Stimulated activated naive CD8-positive, alpha-beta T cell treated with anti-CD3 and anti-CD28 coated beads, Interleukin-15, amount 100 ng/mL, for 72 hours (primary cell): ENCODE data around the gene UBAC2.

ENCODE experiments used
- ATAC-seq: fragments of 150-1000 bp; cut with Tn5 transposase; 2 replicates; pipeline ENCODE4 v1.10.0; 2021; ENCODE audit warnings: mild to moderate bottlenecking, moderate library complexity
- DNase-seq, 2 donors: peaks; one replicate each; pipeline ENCODE4 v3.0.0; 2021 to 2022
- H3K27ac Mint-ChIP-seq, 2 donors: one replicate each; pipeline ENCODE4 v1.8.0; 2022; ENCODE audit warnings: mild to moderate bottlenecking in 2 of 2, mixed read lengths in 2 of 2, moderate library complexity in 2 of 2
- H3K27me3 Mint-ChIP-seq: one replicate; pipeline ENCODE4 v1.8.0; 2022; ENCODE audit warnings: mixed read lengths
- H3K4me1 Mint-ChIP-seq: one replicate; pipeline ENCODE4 v1.8.0; 2022; ENCODE audit warnings: mild to moderate bottlenecking, mixed read lengths
- H3K4me3 Mint-ChIP-seq, 2 donors: one replicate each; pipeline ENCODE4 v1.8.0; 2022; ENCODE audit warnings: mild to moderate bottlenecking in 2 of 2, mixed read lengths in 2 of 2, moderate library complexity in 1 of 2
- H3K9me3 Mint-ChIP-seq, 2 donors: one replicate each; pipeline ENCODE4 v1.8.0; 2022; ENCODE audit warnings: mixed read lengths in 2 of 2

The UBAC2 gene

GRCh38 chr13:99422586-99423220 is 222.0 kb downstream of the UBAC2 start:
- Mint-ChIP-seq H3K9me3 (peaks cover 0 to 1% of the 10 kb centered on the region in 2 donors), H3K27ac (peak overlapping the region; percentile 67 to 69), H3K27me3 (no peaks in the 10 kb centered on the region), H3K4me3 (peak overlapping the region; percentile 32 to 38), H3K4me1 (peaks cover 77% of the 10 kb centered on the region)
- no peak for DNase-seq
- no peak for ATAC-seq

GRCh38 chr13:99425485-99426341 is 225.1 kb downstream of the UBAC2 start:
- no peaks in the 10 kb centered on the region for H3K27me3 Mint-ChIP-seq
- H3K4me3 Mint-ChIP-seq: peak overlapping the region; percentile 80 to 95
- ATAC-seq (peak; percentile 66), DNase-seq (peak in 1 of 2 donors; percentile 60)
- peak overlapping the region; percentile 87 to 95 for H3K27ac Mint-ChIP-seq
- peaks cover 76% of the 10 kb centered on the region for H3K4me1 Mint-ChIP-seq
- peaks cover 0 to 5% of the 10 kb centered on the region in 2 donors for H3K9me3 Mint-ChIP-seq

- DNase-seq (no peak), ATAC-seq (no peak)
- Mint-ChIP-seq H3K4me1 (peaks cover 76% of the 10 kb centered on the region), H3K27me3 (no peaks in the 10 kb centered on the region), H3K9me3 (peaks cover 0 to 5% of the 10 kb centered on the region in 2 donors), H3K4me3 (peak overlapping the region; percentile 80 to 95), H3K27ac (peak overlapping the region; percentile 36 to 86)
These were observed 225.8 kb downstream of the UBAC2 start for GRCh38 chr13:99426426-99426825.

- Mint-ChIP-seq H3K27ac (no peak overlapping the region), H3K9me3 (peaks cover 0 to 5% of the 10 kb centered on the region in 2 donors), H3K27me3 (no peaks in the 10 kb centered on the region), H3K4me1 (peaks cover 79% of the 10 kb centered on the region), H3K4me3 (no peak overlapping the region)
- ATAC-seq (no peak), DNase-seq (no peak)
These were observed 229.0 kb downstream of the UBAC2 start for GRCh38 chr13:99429670-99430069.

- DNase-seq (peak in 1 of 2 donors; percentile 33), ATAC-seq (no peak)
- Mint-ChIP-seq H3K9me3 (peaks cover 0 to 5% of the 10 kb centered on the region in 2 donors), H3K4me1 (peaks cover 82% of the 10 kb centered on the region), H3K27me3 (no peaks in the 10 kb centered on the region), H3K27ac (peak overlapping the region; percentile 5 to 94), H3K4me3 (peak overlapping the region; percentile 67 to 68)
These were observed 231.4 kb downstream of the UBAC2 start for GRCh38 chr13:99431927-99432608.

- Mint-ChIP-seq H3K27ac (peak overlapping the region; percentile 94 to 96), H3K4me1 (peaks cover 83% of the 10 kb centered on the region), H3K4me3 (peak overlapping the region; percentile 67 to 68), H3K9me3 (peaks cover 0 to 2% of the 10 kb centered on the region in 2 donors), H3K27me3 (peaks cover 1% of the 10 kb centered on the region)
- ATAC-seq: peak; percentile 66
- DNase-seq: peak; percentile 70 to 95
These were observed 232.2 kb downstream of the UBAC2 start for GRCh38 chr13:99432609-99433542.

- DNase-seq (no peak), ATAC-seq (no peak)
- Mint-ChIP-seq H3K4me3 (peak overlapping the region; percentile 67 to 68), H3K27ac (peak overlapping the region; percentile 94 to 96), H3K27me3 (peaks cover 8% of the 10 kb centered on the region), H3K4me1 (peaks cover 83% of the 10 kb centered on the region), H3K9me3 (no peaks in the 10 kb centered on the region)
These were observed 233.0 kb downstream of the UBAC2 start for GRCh38 chr13:99433543-99434075.

GRCh38 chr13:99434258-99434788 is 233.7 kb downstream of the UBAC2 start:
- Mint-ChIP-seq H3K4me3 (peak overlapping the region; percentile 67 to 68), H3K9me3 (no peaks in the 10 kb centered on the region), H3K27me3 (peaks cover 14% of the 10 kb centered on the region), H3K27ac (peak overlapping the region; percentile 94 to 96), H3K4me1 (peaks cover 83% of the 10 kb centered on the region)
- ATAC-seq: peak; percentile 82
- DNase-seq: peak; percentile 79 to 92

- peaks cover 21% of the 10 kb centered on the region for H3K27me3 Mint-ChIP-seq
- peaks cover 75% of the 10 kb centered on the region for H3K4me1 Mint-ChIP-seq
- DNase-seq: no peak
- H3K4me3 Mint-ChIP-seq: peak overlapping the region; percentile 67 to 68
- H3K27ac Mint-ChIP-seq: peak overlapping the region in 1 of 2 donors; percentile 93
- ATAC-seq: no peak
- no peaks in the 10 kb centered on the region for H3K9me3 Mint-ChIP-seq
These were observed 234.5 kb downstream of the UBAC2 start for GRCh38 chr13:99435116-99435515.

GRCh38 chr13:99435998-99436397 is 235.3 kb downstream of the UBAC2 start:
- Mint-ChIP-seq H3K27ac (peak overlapping the region in 1 of 2 donors; percentile 48), H3K4me3 (peak overlapping the region in 1 of 2 donors; percentile 67), H3K4me1 (peaks cover 72% of the 10 kb centered on the region), H3K9me3 (no peaks in the 10 kb centered on the region), H3K27me3 (peaks cover 23% of the 10 kb centered on the region)
- DNase-seq: no peak
- ATAC-seq: no peak
